PC-9 (cell line): Measurements from ENCODE around the gene CD209. TPM values are rescaled to one million over a fixed set of nuclear protein-coding genes. Genes with fewer than 3 reads are reported as not detected.

Experiments used
- BruUV-seq: library from RNA; stranded (reverse); fragments of 400-500 nt; replicated peaks from 2 replicates; lab custom pipeline; 2021; lab: Mats Ljungman, UMichigan
- CTCF ChIA-PET: fragments of 300-600 bp; sonication (Branson Sonifier 250); formaldehyde crosslinking; loops from one replicate; lab custom pipeline; 2022; ENCODE audit warnings: antibody characterized with exemption; lab: Charles Lee
- POLR2A ChIA-PET: fragments of 300-600 bp; sonication (Branson Sonifier 250); formaldehyde crosslinking; loops from one replicate; lab custom pipeline; 2022; ENCODE audit warnings: antibody characterized with exemption; ENCODE audit not compliant: unreplicated experiment; lab: Charles Lee
- DNase-seq, 2 experiments: peaks; one replicate each; pipeline versions ENCODE4 v3.0.0 to v3.0.0-alpha.2; 2015 to 2022; ENCODE audit warnings: mixed read lengths in 1 of 2
- H2AFZ ChIP-seq: fragments of 200-600 bp; sonication (generic); 2 replicates; pipeline ENCODE4 v1.8.1; 2017; ENCODE audit warnings: antibody characterized with exemption
- H3F3A ChIP-seq: fragments of 200-600 bp; sonication (generic); 2 replicates; pipeline ENCODE4 v1.8.1; 2017; ENCODE audit warnings: antibody characterized with exemption, mild to moderate bottlenecking, low read depth; ENCODE audit not compliant: insufficient read depth
- H3K27ac ChIP-seq: fragments of 200-600 bp; sonication (generic); 2 replicates; pipeline ENCODE4 v1.6.1; 2016; ENCODE audit warnings: mixed run types
- H3K27me3 ChIP-seq: fragments of 200-600 bp; sonication (generic); 2 replicates; pipeline ENCODE4 v1.6.1; 2016; ENCODE audit warnings: low read depth, mixed run types; ENCODE audit not compliant: insufficient read depth
- H3K36me3 ChIP-seq: fragments of 200-600 bp; sonication (generic); 2 replicates; pipeline ENCODE4 v1.6.1; 2016; ENCODE audit warnings: low read depth, mixed run types
- H3K4me1 ChIP-seq: fragments of 200-600 bp; sonication (generic); replicated peaks from 2 replicates; pipeline ENCODE4 v1.6.1; 2016; ENCODE audit warnings: mixed run types; ENCODE audit not compliant: insufficient read depth
- H3K4me2 ChIP-seq: fragments of 200-600 bp; sonication (generic); 2 replicates; pipeline ENCODE4 v1.6.1; 2017; ENCODE audit warnings: mixed run types
- H3K4me3 ChIP-seq: fragments of 200-600 bp; sonication (generic); 2 replicates; pipeline ENCODE4 v1.6.1; 2016; ENCODE audit warnings: mixed run types
- H3K79me2 ChIP-seq: fragments of 200-600 bp; sonication (generic); 2 replicates; pipeline ENCODE4 v1.6.1; 2017; ENCODE audit warnings: low read depth, mixed run types
- H3K9me2 ChIP-seq: fragments of 200-600 bp; sonication (generic); 2 replicates; pipeline ENCODE4 v1.8.1; 2017; ENCODE audit warnings: mild to moderate bottlenecking; ENCODE audit not compliant: insufficient read depth
- H3K9me3 ChIP-seq: fragments of 200-600 bp; sonication (generic); 2 replicates; pipeline ENCODE4 v1.8.1; 2016; ENCODE audit warnings: low read depth; ENCODE audit not compliant: insufficient read depth
- H4K20me1 ChIP-seq: fragments of 200-600 bp; sonication (generic); 2 replicates; pipeline ENCODE4 v1.8.1; 2017; ENCODE audit not compliant: insufficient read depth
- CTCF ChIP-seq: fragments of 200-600 bp; sonication (generic); conservative IDR thresholded peaks from 2 replicates; pipeline ENCODE4 v1.6.1; 2017; ENCODE audit warnings: mixed run types, antibody characterized with exemption, mild to moderate bottlenecking, moderate library complexity
- EZH2 ChIP-seq: fragments of 200-600 bp; sonication (generic); IDR thresholded peaks from 2 replicates; pipeline ENCODE4 v1.8.0; 2017; ENCODE audit warnings: antibody characterized with exemption, low read depth
- intact Hi-C: fragments of 100-400 bp; cut with micrococcal nuclease; formaldehyde crosslinking; loops from one replicate; pipeline ENCODE4 v1.10.0; 2022; ENCODE audit not compliant: unreplicated experiment
- total RNA-seq: library from RNA; stranded (reverse); gene quantifications from 2 replicates; pipeline ENCODE4 v1.2.3, GENCODE V29; 2021

CD209 gene
- total RNA-seq, 1 experiment from 2014 or later: not detected

GRCh38 chr19:7733376-7733775 is 14.0 kb downstream of the CD209 start:
- Histone ChIP-seq H3F3A (no peaks in the 10 kb centered on the region), H3K4me3 (no peak overlapping the region), H3K27me3 (peaks cover 48% of the 10 kb centered on the region), H3K9me3 (no peaks in the 10 kb centered on the region), H3K9me2 (no peaks in the 10 kb centered on the region), H3K27ac (no peak overlapping the region), H4K20me1 (no peaks in the 10 kb centered on the region), H3K36me3 (no peaks in the 10 kb centered on the region), H2AFZ (no peak overlapping the region), H3K4me2 (no peak overlapping the region), H3K79me2 (no peaks in the 10 kb centered on the region), H3K4me1 (peaks cover 7% of the 10 kb centered on the region)
- no peak for DNase-seq
- ChIA-PET POLR2A (no interaction called here), CTCF (no interaction called here)
- no TSS peak for BruUV-seq
- TF ChIP-seq EZH2 (no peak), CTCF (no peak)
- intact Hi-C loops: no loop called here

- Histone ChIP-seq H3K27me3 (peaks cover 56% of the 10 kb centered on the region), H3K4me3 (no peak within 1 kb of the TSS), H4K20me1 (no peaks in the 10 kb centered on the region), H3K4me1 (peaks cover 7% of the 10 kb centered on the region), H3F3A (no peaks in the 10 kb centered on the region), H3K36me3 (no peaks in the 10 kb centered on the region), H3K79me2 (no peaks in the 10 kb centered on the region), H3K4me2 (no peak within 1 kb of the TSS), H3K27ac (no peak within 1 kb of the TSS), H2AFZ (no peak within 1 kb of the TSS), H3K9me3 (no peaks in the 10 kb centered on the region), H3K9me2 (no peaks in the 10 kb centered on the region)
- ChIA-PET CTCF (no interaction called here), POLR2A (no interaction called here)
- BruUV-seq: no TSS peak
- DNase-seq: no peak
- intact Hi-C loops: no loop called here
- no peak for TF ChIP-seq EZH2
- no peak for TF ChIP-seq CTCF
These were observed 15.3 kb downstream of the CD209 start, which contains the start of gene CLEC4G for GRCh38 chr19:7732045-7732444. Gene CLEC4G (minus strand): TSS chr19:7732110. CDS start chr19:7732102, 8 bp downstream.

GRCh38 chr19:7731615-7732014 is 15.7 kb downstream of the CD209 start:
- H3K27ac ChIP-seq: no peak overlapping the region
- DNase-seq: no peak
- no peak overlapping the region for H3K4me2 ChIP-seq
- intact Hi-C loops: no loop called here
- ChIA-PET POLR2A (no interaction called here), CTCF (no interaction called here)
- no peak overlapping the region for H3K4me3 ChIP-seq
- H2AFZ ChIP-seq: no peak overlapping the region
- no peaks in the 10 kb centered on the region for H3K36me3 ChIP-seq
- no TSS peak for BruUV-seq
- no peaks in the 10 kb centered on the region for H3K9me2 ChIP-seq
- no peak for TF ChIP-seq CTCF
- TF ChIP-seq EZH2: no peak
- no peaks in the 10 kb centered on the region for H3K79me2 ChIP-seq
- H3K4me1 ChIP-seq: peaks cover 7% of the 10 kb centered on the region
- H3K27me3 ChIP-seq: peaks cover 55% of the 10 kb centered on the region
- H3F3A ChIP-seq: no peaks in the 10 kb centered on the region
- H4K20me1 ChIP-seq: no peaks in the 10 kb centered on the region
- no peaks in the 10 kb centered on the region for H3K9me3 ChIP-seq
